Uterus (tissue), 4 donors: ENCODE data around the gene IARS2. TPM values are rescaled to one million over a fixed set of nuclear protein-coding genes. Genes with fewer than 3 reads are reported as not detected.

ENCODE experiments used
- DNase-seq, 2 donors: peaks; one replicate each; pipeline ENCODE4 v3.0.0-alpha.2; 2019 to 2020
- H3K27ac ChIP-seq, 2 donors: fragments of 200-600 bp; sonication (generic); 1 replicate in 1 of 2; 2 replicates in 1 of 2; pipeline ENCODE4 v1.5.1; 2016 to 2018
- H3K27me3 ChIP-seq, 2 donors: fragments of 200-600 bp; sonication (generic); one replicate each; pipeline ENCODE4 v1.5.1; 2018 to 2019; ENCODE audit warnings: control low read depth in 1 of 2
- H3K36me3 ChIP-seq, 2 donors: fragments of 200-600 bp; sonication (generic); one replicate each; pipeline ENCODE4 v1.5.1; 2019; ENCODE audit warnings: control low read depth in 1 of 2
- H3K4me1 ChIP-seq, 2 donors: fragments of 200-600 bp; sonication (generic); one replicate each; pipeline ENCODE4 v1.5.1; 2018 to 2019; ENCODE audit warnings: control low read depth in 1 of 2
- H3K4me3 ChIP-seq, 2 donors: fragments of 200-600 bp; sonication (generic); 1 replicate in 1 of 2; 2 replicates in 1 of 2; pipeline ENCODE4 v1.5.1; 2018 to 2019; ENCODE audit warnings: mild to moderate bottlenecking in 1 of 2
- H3K9me3 ChIP-seq, 2 donors: fragments of 200-600 bp; sonication (generic); one replicate each; pipeline ENCODE4 v1.5.1; 2019; ENCODE audit warnings: control low read depth in 1 of 2
- CTCF ChIP-seq, 4 experiments: fragments of 200-600 bp in 2 of 4; fragments of 450-650 bp in 2 of 4; sonication (generic) in 2 of 4; IDR thresholded peaks; one replicate each; pipeline ENCODE4 v1.5.1; 2016 to 2019; ENCODE audit warnings: antibody characterized with exemption in 4 of 4, mild to moderate bottlenecking in 2 of 4, moderate library complexity in 1 of 4
- POLR2A ChIP-seq, 2 donors: fragments of 450-650 bp; IDR thresholded peaks; one replicate each; pipeline ENCODE4 v1.6.1; 2016; ENCODE audit warnings: antibody characterized with exemption in 2 of 2, mild to moderate bottlenecking in 1 of 2, moderate library complexity in 1 of 2
- intact Hi-C: fragments of 100-400 bp; cut with DNase I; formaldehyde crosslinking; loops from one replicate; pipeline ENCODE4 v1.15.1; 2023; ENCODE audit warnings: low total_unique reads
- total RNA-seq, 4 donors: library from RNA; depleted of rRNA in 3 of 4; stranded (reverse); fragments of >200 nt in 3 of 4; gene quantifications; one replicate each; pipeline versions ENCODE4 v1.1.0 to v1.2.4, GENCODE V29; 2014 to 2023
- donor health status: DM: yes; HTN: yes; CAD: no.

Gene IARS2
- total RNA-seq, 4 donors from 2014 or later: 41.0 to 76.5 (median 49.8) TPM

- no peak for DNase-seq
- no peaks in the 10 kb centered on the region for H3K4me1 ChIP-seq
- H3K4me3 ChIP-seq: no peak overlapping the region
- no peak for TF ChIP-seq POLR2A (IDR thresholded peaks at IDR 0.05)
- no peak for TF ChIP-seq CTCF (IDR thresholded peaks at IDR 0.05)
- H3K27me3 ChIP-seq: no peaks in the 10 kb centered on the region
- H3K9me3 ChIP-seq: no peaks in the 10 kb centered on the region
- intact Hi-C loops: no loop called here
- H3K27ac ChIP-seq: no peak overlapping the region
- no peaks in the 10 kb centered on the region for H3K36me3 ChIP-seq
These were observed 37.6 kb upstream of the IARS2 start for GRCh38 chr1:220056374-220056773.

GRCh38 chr1:220060876-220061275 lies 33.1 kb upstream of the IARS2 start:
- Histone ChIP-seq H3K4me3 (no peak overlapping the region), H3K27me3 (no peaks in the 10 kb centered on the region), H3K9me3 (no peaks in the 10 kb centered on the region), H3K4me1 (no peaks in the 10 kb centered on the region), H3K36me3 (no peaks in the 10 kb centered on the region), H3K27ac (no peak overlapping the region)
- intact Hi-C loops: no loop called here
- no peak for TF ChIP-seq CTCF (IDR thresholded peaks at IDR 0.05)
- TF ChIP-seq POLR2A (IDR thresholded peaks at IDR 0.05): no peak
- no peak for DNase-seq

- H3K27me3 ChIP-seq: no peaks in the 10 kb centered on the region
- no peaks in the 10 kb centered on the region for H3K9me3 ChIP-seq
- no peak overlapping the region for H3K4me3 ChIP-seq
- DNase-seq: no peak
- no peaks in the 10 kb centered on the region for H3K4me1 ChIP-seq
- intact Hi-C loops: no loop called here
- H3K27ac ChIP-seq: no peak overlapping the region
- no peaks in the 10 kb centered on the region for H3K36me3 ChIP-seq
- TF ChIP-seq CTCF (IDR thresholded peaks at IDR 0.05) (no peak), POLR2A (IDR thresholded peaks at IDR 0.05) (no peak)
These were observed 31.3 kb upstream of the IARS2 start for GRCh38 chr1:220062629-220063028.

GRCh38 chr1:220067269-220068204 lies 26.4 kb upstream of the IARS2 start:
- intact Hi-C loops: no loop called here
- no peaks in the 10 kb centered on the region for H3K9me3 ChIP-seq
- H3K27ac ChIP-seq: no peak overlapping the region
- H3K4me1 ChIP-seq: no peaks in the 10 kb centered on the region
- H3K36me3 ChIP-seq: no peaks in the 10 kb centered on the region
- no peak for DNase-seq
- no peak overlapping the region for H3K4me3 ChIP-seq
- TF ChIP-seq CTCF (IDR thresholded peaks at IDR 0.05) (no peak), POLR2A (IDR thresholded peaks at IDR 0.05) (no peak)
- no peaks in the 10 kb centered on the region for H3K27me3 ChIP-seq
